Measurements from ENCODE around the gene SCAP.

Gene SCAP

DNA sequence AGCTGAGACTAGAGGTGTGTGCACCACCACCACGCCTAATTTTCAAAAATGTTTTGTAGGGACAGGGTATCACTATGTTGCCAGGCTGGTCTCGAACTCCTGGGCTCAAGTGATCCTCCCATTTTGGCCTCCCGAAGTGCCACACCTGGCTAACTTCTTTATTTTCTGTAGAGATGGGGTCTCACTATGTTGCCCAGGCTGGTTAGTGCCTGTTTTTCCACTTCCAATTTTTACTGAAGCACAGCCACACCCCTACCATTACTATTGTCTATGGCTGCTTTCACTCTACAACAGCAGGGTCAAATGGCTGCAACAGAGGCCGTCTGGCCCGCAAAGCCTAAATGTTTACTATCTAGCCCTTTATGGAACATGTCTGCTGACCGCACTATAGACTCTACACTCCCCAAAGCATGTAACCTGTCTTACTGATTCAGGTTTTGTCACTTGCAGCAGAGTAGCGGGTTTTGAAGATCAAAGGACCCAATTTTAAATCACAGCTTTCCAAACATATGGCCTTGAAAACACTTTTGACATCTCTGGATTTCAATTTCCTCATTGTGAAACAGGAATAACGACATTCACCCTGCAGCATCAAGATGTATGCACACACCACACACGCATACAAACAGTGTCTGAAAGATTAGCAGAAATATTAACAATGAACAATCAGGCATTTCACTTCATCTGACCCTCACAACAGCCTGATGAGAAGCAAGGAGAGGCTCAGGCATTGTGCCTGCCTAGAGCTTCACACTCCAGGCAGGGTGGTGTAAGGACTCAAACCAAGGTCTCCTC, 46.1 kb downstream of the SCAP start:
- Histone ChIP-seq H3K4me1 (ENCODE audit: control insufficient read depth in 1 of 2, insufficient read depth in 1 of 2, low read depth in 1 of 2, low read length in 1 of 2) (peaks cover 6 to 9% of the 10 kb centered on the region in 2 experiments), H3K4me3 (ENCODE audit: low read depth in 1 of 2, low read length in 1 of 2) (no peak overlapping the region), H3K27ac (no peak overlapping the region), H3K27me3 (no peaks in the 10 kb centered on the region), H3K36me3 (peaks cover 66% of the 10 kb centered on the region), H3K9me3 (no peaks in the 10 kb centered on the region)
- TF ChIP-seq, protein P1, sequence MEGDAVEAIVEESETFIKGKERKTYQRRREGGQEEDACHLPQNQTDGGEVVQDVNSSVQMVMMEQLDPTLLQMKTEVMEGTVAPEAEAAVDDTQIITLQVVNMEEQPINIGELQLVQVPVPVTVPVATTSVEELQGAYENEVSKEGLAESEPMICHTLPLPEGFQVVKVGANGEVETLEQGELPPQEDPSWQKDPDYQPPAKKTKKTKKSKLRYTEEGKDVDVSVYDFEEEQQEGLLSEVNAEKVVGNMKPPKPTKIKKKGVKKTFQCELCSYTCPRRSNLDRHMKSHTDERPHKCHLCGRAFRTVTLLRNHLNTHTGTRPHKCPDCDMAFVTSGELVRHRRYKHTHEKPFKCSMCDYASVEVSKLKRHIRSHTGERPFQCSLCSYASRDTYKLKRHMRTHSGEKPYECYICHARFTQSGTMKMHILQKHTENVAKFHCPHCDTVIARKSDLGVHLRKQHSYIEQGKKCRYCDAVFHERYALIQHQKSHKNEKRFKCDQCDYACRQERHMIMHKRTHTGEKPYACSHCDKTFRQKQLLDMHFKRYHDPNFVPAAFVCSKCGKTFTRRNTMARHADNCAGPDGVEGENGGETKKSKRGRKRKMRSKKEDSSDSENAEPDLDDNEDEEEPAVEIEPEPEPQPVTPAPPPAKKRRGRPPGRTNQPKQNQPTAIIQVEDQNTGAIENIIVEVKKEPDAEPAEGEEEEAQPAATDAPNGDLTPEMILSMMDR (IDR thresholded peaks at IDR 0.05), result no peak

DNA sequence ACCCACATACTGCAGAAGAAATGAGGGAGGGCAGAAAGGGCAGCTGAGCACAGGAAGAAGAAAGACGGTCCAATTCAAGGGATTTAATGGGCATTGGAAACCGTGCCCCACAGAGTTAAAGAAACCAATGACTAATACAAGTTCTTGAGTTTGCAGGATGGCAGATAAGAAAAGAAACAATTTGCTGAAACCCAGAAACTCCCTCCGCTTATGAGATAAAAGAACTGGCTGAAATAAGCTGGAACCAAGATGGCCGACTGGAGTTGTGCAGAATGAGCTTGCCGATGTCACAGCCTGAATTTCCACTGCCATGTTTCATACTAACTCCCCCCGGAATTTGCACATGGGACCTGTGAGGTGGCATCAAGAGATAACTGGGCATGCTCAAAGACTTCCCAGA, 47.1 kb downstream of the SCAP start:
- Histone ChIP-seq H3K36me3 (peaks cover 66% of the 10 kb centered on the region), H3K27me3 (no peaks in the 10 kb centered on the region), H3K4me1 (ENCODE audit: control insufficient read depth in 1 of 2, insufficient read depth in 1 of 2, low read depth in 1 of 2, low read length in 1 of 2) (peaks cover 6 to 9% of the 10 kb centered on the region in 2 experiments), H3K27ac (no peak overlapping the region), H3K4me3 (ENCODE audit: low read depth in 1 of 2, low read length in 1 of 2) (no peak overlapping the region), H3K9me3 (no peaks in the 10 kb centered on the region)
- TF ChIP-seq, protein P1 (IDR thresholded peaks at IDR 0.05), result no peak

DNA sequence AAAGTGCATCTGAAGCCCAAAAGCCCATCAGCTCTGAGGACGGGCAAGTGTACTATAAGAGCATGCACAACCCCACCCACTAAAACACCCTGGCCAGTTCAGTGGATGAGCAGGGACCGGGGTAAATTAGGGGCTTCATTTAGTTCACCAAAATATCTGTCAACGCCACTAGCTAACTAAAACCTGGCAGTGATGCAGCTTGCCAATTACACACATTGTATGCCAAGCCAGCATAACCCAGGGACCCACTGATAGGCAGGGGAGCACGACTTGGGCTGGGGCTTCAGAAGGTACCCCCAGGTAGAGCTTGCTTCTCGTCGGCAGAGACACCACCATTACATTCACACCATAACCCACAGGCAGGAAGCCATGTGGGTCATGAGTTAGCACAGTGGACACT, 47.9 kb downstream of the SCAP start:
- Histone ChIP-seq H3K9me3 (no peaks in the 10 kb centered on the region), H3K4me1 (ENCODE audit: control insufficient read depth in 1 of 2, insufficient read depth in 1 of 2, low read depth in 1 of 2, low read length in 1 of 2) (peaks cover 6 to 9% of the 10 kb centered on the region in 2 experiments), H3K36me3 (peaks cover 66% of the 10 kb centered on the region), H3K4me3 (ENCODE audit: low read depth in 1 of 2, low read length in 1 of 2) (no peak overlapping the region), H3K27ac (no peak overlapping the region), H3K27me3 (no peaks in the 10 kb centered on the region)
- TF ChIP-seq, protein P1 (IDR thresholded peaks at IDR 0.05), result no peak

DNA sequence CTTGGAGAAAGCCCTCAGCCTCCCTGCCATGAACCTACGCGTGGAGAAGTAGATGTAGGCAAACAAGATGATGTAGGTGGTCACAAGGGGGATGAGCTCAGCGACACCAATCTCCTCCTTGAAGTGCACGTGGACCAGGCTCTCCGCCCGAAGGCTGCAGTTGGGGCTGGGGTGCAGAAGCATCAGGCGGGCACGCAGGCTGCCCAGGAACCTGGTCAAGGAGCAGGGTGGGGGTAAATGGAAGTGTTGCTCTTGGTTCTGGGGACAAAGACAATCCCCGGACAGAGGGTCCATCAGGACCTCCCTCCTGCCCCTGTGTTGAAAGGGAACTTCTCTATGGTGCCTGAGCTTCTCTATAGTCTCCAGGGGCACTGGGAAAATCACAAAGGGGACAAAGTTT, 49.8 kb downstream of the SCAP start:
- Histone ChIP-seq H3K27ac (no peak overlapping the region), H3K36me3 (peaks cover 68% of the 10 kb centered on the region), H3K4me3 (ENCODE audit: low read depth in 1 of 2, low read length in 1 of 2) (no peak overlapping the region), H3K4me1 (ENCODE audit: control insufficient read depth in 1 of 2, insufficient read depth in 1 of 2, low read depth in 1 of 2, low read length in 1 of 2) (peaks cover 14 to 18% of the 10 kb centered on the region in 2 experiments), H3K27me3 (no peaks in the 10 kb centered on the region), H3K9me3 (no peaks in the 10 kb centered on the region)
- TF ChIP-seq, protein P1 (IDR thresholded peaks at IDR 0.05), result no peak

DNA sequence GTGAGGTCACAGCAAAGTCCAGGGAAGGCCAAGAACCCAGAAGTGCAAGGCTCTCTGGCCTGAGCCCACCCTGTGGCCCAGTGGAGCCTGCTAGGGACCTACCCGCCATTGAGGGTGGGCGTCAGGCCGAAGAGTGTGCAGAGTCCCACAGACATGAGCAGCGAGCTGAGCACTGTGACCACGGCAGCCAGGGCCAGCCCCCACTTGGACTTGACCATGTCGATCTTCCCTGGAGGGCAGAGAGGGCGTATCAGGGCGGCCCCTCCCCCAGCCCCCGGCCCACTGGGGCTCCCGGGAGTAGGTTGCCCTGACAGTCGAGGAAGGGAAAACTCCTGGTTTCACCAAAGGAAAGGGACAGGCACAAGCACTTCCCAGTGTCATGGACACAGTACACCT, 50.4 kb downstream of the SCAP start:
- Histone ChIP-seq H3K36me3 (peaks cover 72% of the 10 kb centered on the region), H3K27ac (no peak overlapping the region)

More for the DNA sequence above, 50.4 kb downstream of the SCAP start:
- no peaks in the 10 kb centered on the region for H3K27me3 ChIP-seq
- H3K4me3 ChIP-seq (ENCODE audit: low read depth in 1 of 2, low read length in 1 of 2), result no peak overlapping the region
- TF ChIP-seq, protein P1 (IDR thresholded peaks at IDR 0.05), result no peak
- H3K9me3 ChIP-seq, result no peaks in the 10 kb centered on the region
- peaks cover 18 to 22% of the 10 kb centered on the region in 2 experiments for H3K4me1 ChIP-seq (ENCODE audit: control insufficient read depth in 1 of 2, insufficient read depth in 1 of 2, low read depth in 1 of 2, low read length in 1 of 2)

Data from neutrophil (primary cell).